Measurements from ENCODE around the gene BABAM2.

The BABAM2 gene

DNA sequence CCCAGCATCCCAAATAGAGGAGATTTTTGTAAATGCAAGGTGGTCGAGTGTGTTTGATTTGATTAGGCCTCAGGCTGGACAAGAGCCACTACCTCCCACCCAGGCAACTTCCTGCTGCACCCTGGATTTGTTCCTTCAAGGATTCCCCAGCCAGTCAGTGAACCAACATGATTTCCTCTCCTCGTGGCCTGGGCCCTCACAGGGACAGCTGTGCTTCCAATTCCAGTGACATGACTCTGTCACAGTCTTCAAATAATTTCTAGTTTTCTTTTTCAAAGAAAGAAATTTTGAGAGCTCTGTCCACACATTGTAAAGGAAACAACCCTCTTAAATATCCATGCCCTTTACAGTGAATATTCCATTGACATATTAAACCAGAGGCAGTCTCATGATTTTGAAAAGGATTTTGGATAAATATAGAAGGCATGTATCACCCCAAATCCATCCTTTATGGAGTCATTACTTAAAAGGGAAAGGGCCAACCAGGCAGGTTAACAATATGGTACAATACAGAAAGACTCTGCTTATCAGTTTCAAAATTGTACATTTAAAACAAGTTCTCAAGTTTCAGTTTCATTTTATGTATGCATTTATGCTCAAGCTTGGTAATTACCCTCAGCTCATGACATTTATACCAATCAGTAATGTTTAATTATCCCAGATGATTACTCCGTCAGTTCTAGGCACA is 380.8 kb downstream of the BABAM2 start:
- TF ChIP-seq, protein P1, sequence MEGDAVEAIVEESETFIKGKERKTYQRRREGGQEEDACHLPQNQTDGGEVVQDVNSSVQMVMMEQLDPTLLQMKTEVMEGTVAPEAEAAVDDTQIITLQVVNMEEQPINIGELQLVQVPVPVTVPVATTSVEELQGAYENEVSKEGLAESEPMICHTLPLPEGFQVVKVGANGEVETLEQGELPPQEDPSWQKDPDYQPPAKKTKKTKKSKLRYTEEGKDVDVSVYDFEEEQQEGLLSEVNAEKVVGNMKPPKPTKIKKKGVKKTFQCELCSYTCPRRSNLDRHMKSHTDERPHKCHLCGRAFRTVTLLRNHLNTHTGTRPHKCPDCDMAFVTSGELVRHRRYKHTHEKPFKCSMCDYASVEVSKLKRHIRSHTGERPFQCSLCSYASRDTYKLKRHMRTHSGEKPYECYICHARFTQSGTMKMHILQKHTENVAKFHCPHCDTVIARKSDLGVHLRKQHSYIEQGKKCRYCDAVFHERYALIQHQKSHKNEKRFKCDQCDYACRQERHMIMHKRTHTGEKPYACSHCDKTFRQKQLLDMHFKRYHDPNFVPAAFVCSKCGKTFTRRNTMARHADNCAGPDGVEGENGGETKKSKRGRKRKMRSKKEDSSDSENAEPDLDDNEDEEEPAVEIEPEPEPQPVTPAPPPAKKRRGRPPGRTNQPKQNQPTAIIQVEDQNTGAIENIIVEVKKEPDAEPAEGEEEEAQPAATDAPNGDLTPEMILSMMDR (conservative IDR thresholded peaks at IDR 0.05; ENCODE audit: low read depth, low read length) = no peak
- H3K4me3 ChIP-seq (ENCODE audit: low read depth, low read length) = no peak overlapping the region
- DNase-seq (ENCODE audit: low read depth) = no peak

DNA sequence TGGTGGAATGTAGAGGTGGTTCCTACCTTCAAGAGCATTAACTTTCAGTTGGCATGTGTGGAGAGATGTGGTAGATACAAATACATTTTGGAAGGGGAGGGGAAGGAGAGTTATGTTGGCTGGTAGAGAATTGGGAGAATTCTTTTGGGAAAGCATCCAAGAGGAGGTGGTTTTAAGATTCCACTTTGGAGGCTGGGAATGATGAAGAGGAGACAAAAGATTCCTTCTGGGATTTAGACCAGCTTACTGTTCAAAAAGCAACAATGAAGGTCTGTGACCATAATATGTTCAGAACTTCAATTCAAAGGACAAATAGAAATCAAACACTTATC is 381.4 kb downstream of the BABAM2 start:
- TF ChIP-seq, protein P1 (conservative IDR thresholded peaks at IDR 0.05; ENCODE audit: low read depth, low read length) = no peak
- H3K4me3 ChIP-seq (ENCODE audit: low read depth, low read length) = no peak overlapping the region
- no peak for DNase-seq (ENCODE audit: low read depth)

DNA sequence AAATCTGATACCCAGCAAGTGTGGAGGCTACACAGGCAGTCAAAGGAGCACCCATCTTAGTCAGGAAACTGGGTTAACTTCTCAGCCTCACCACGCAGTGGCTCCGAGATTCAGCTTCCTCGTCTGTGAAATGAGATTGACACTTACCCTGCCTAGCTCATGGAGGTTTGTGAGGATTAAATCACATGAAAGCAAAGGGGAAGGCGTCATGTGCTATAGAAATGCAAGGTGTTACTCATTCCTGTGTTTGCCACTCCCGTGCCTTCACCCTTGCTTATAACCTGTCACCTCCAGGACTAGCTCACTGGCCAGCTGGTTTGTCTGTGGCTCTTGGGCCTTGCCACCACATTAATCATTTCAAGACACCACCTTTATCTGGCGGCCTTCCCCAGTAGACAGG is 383.2 kb downstream of the BABAM2 start:
- no peak overlapping the region for H3K4me3 ChIP-seq (ENCODE audit: low read depth, low read length)
- no peak for DNase-seq (ENCODE audit: low read depth)
- TF ChIP-seq, protein P1 (conservative IDR thresholded peaks at IDR 0.05; ENCODE audit: low read depth, low read length) = no peak

DNA sequence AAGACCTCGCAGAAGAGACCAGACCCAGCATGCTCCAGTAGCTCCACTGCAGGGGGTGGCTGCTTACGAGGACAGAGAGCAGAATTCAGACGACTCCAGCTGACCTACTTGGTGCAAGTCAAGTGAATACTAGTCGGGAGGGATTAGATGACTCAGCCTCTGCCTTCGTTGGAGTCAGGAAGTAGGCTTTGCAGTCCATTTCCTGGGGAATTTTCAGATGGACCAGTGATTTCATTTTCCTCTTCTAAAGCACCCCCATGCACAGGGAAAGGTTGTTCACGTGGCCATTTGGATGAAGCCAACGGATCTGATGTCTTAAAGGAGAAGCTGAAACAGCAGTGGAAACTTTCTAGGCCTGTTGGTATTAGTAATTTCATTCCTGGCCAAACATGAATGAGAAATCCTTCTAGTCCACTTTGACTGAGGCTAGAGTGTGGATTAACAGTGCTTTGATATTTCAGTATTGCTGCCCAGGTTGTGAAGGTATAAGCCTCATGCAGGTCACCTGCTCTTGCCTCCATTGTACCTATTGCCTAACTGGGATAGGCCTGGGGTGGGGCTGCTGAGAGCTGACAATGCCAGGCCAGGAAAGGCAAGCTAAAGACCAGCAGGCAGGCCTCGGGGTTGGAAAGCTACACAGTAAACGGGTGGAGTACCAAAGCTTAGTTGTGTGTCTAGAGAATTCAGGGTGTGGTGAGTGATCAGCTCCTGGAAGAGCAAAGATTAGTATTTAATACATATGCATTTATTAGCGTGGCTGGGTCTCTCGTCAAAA is 384.6 kb downstream of the BABAM2 start:
- peak; percentile 98 for DNase-seq (ENCODE audit: low read depth)
- no peak overlapping the region for H3K4me3 ChIP-seq (ENCODE audit: low read depth, low read length)
- TF ChIP-seq, protein P1 (conservative IDR thresholded peaks at IDR 0.05; ENCODE audit: low read depth, low read length) = no peak

DNA sequence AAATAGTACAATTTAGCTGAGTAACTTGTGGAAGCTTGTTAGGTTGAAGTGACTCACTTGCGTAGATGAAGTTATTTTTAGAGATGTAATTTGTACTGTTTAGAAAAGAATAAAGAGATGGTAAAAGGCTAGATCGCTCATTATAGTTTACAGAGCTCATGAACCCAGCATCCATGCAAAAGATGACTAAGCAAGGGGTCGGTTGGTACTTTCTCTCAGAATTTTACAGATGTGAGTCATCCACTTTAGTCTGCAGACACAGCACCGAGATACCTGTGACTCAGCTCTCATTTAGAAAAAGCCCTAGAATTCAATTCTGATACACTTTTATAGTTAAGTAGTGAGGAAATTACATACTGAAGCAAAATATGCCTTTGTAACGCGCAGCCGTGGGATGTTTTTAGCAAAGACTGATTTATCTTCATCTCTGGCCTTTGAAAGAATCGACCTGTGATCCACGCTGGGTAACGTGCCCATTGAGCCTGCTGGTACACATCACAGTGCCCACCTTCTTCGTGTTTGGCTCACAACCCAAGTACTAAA is 385.6 kb downstream of the BABAM2 start:
- no peak overlapping the region for H3K4me3 ChIP-seq (ENCODE audit: low read depth, low read length)
- DNase-seq (ENCODE audit: low read depth) = peak; percentile 97
- TF ChIP-seq, protein P1 (conservative IDR thresholded peaks at IDR 0.05; ENCODE audit: low read depth, low read length) = no peak

DNA sequence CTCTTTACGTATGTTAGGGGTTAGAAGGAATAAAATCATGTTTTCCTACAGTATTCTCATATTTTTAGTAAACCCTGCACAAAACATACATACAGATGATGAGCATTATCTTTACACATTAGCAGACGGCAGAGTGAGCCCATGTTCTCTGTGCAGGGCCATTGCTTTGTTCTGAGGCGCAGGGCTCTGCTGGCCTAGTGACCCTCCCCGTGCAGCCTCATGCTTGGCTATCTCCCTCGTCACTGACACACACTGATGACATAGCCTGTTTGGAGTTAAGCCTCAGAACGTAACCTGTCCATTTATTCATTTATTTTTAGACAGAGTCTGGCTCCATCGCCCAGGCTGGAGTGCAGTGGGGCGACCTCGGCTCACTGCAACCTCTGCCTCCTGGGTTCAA is 386.3 kb downstream of the BABAM2 start:
- TF ChIP-seq, protein P1 (conservative IDR thresholded peaks at IDR 0.05; ENCODE audit: low read depth, low read length) = no peak
- DNase-seq (ENCODE audit: low read depth) = no peak

More for the DNA sequence above, 386.3 kb downstream of the BABAM2 start:
- no peak overlapping the region for H3K4me3 ChIP-seq (ENCODE audit: low read depth, low read length)
